Muscle of leg (tissue), 11 donors: ENCODE results near the gene NPR3. TPM values are rescaled to one million over a fixed set of nuclear protein-coding genes. Genes with fewer than 3 reads are reported as not detected.

Source experiments
- DNase-seq: peaks from one replicate; pipeline ENCODE4 v3.0.0; 2013
- H3K27ac ChIP-seq: one replicate; pipeline ENCODE4 v1.5.1; 2013; ENCODE audit warnings: mild to moderate bottlenecking, low read length, control low read depth
- H3K27me3 ChIP-seq: one replicate; pipeline ENCODE4 v1.6.1; 2013; ENCODE audit warnings: low read length; ENCODE audit not compliant: control insufficient read depth, insufficient read depth
- H3K36me3 ChIP-seq: one replicate; pipeline ENCODE4 v1.6.1; 2013; ENCODE audit warnings: low read length; ENCODE audit not compliant: control insufficient read depth, insufficient read depth
- H3K4me1 ChIP-seq: one replicate; pipeline ENCODE4 v1.6.1; 2013; ENCODE audit warnings: low read length; ENCODE audit not compliant: control insufficient read depth, insufficient read depth
- H3K4me3 ChIP-seq: one replicate; pipeline ENCODE4 v1.5.1; 2013; ENCODE audit warnings: low read length, control low read depth
- H3K9me3 ChIP-seq: replicated peaks from 2 replicates; pipeline ENCODE4 v1.6.1; 2013; ENCODE audit warnings: low read depth, low read length; ENCODE audit not compliant: control insufficient read depth
- WGBS: methylation state at CpG from one replicate; pipeline ENCODE4 v1.1.5; 2013; ENCODE audit warnings: missing lambda C conversion rate; ENCODE audit not compliant: insufficient coverage; 5-methylcytosine and 5-hydroxymethylcytosine counted together
- polyA plus RNA-seq, 8 donors: library from polyadenylated mRNA; unstranded; fragments of 120-200 nt; gene quantifications; one replicate each; pipeline versions ENCODE4 v1.2.1 to v1.2.3, GENCODE V29; 2013; ENCODE audit warnings: inconsistent platforms in 1 of 8, low replicate concordance in 1 of 8; ENCODE audit not compliant: insufficient read length in 8 of 8, insufficient read depth in 1 of 8
- total RNA-seq: library from RNA; stranded (reverse); fragments of 120-200 nt; gene quantifications from one replicate; pipeline ENCODE4 v1.2.4, GENCODE V29; 2013

NPR3 gene
- total and polyA plus RNA-seq, 9 donors: 11.8 to 21.1 (median 15.3) TPM

GRCh38 chr5:32711362-32711680, 200 bp downstream of the NPR3 start:
- Histone ChIP-seq H3K4me1 (peaks cover 35% of the 10 kb centered on the region), H3K9me3 (no peaks in the 10 kb centered on the region), H3K36me3 (no peaks in the 10 kb centered on the region), H3K4me3 (peak overlapping the region; percentile 69), H3K27ac (no peak overlapping the region), H3K27me3 (peaks cover 58% of the 10 kb centered on the region)
- no peak for DNase-seq
- WGBS: 0% methylated on average over 2 of the region's 10 CpGs

GRCh38 chr5:32711681-32712480, 760 bp downstream of the NPR3 start:
- H3K27me3 ChIP-seq: peaks cover 58% of the 10 kb centered on the region
- H3K4me1 ChIP-seq: peaks cover 35% of the 10 kb centered on the region
- under 1% methylated on average over 73 of the region's 76 CpGs for WGBS
- peak; percentile 36 for DNase-seq
- H3K4me3 ChIP-seq: peak overlapping the region; percentile 69
- H3K36me3 ChIP-seq: no peaks in the 10 kb centered on the region
- H3K27ac ChIP-seq: peak overlapping the region; percentile 20
- H3K9me3 ChIP-seq: no peaks in the 10 kb centered on the region

- DNase-seq: peak; percentile 27
- Histone ChIP-seq H3K4me3 (peak overlapping the region; percentile 69), H3K4me1 (peaks cover 35% of the 10 kb centered on the region), H3K27me3 (peaks cover 58% of the 10 kb centered on the region), H3K27ac (peak overlapping the region; percentile 51), H3K9me3 (no peaks in the 10 kb centered on the region), H3K36me3 (no peaks in the 10 kb centered on the region)
- WGBS: 5% methylated on average over 40 of the region's 56 CpGs
Observed at GRCh38 chr5:32712481-32713360, 1.6 kb downstream of the NPR3 start.

- Histone ChIP-seq H3K27me3 (peaks cover 58% of the 10 kb centered on the region), H3K27ac (no peak overlapping the region), H3K36me3 (no peaks in the 10 kb centered on the region), H3K4me3 (peak overlapping the region; percentile 69), H3K4me1 (peaks cover 35% of the 10 kb centered on the region), H3K9me3 (peaks cover 2% of the 10 kb centered on the region)
- no peak for DNase-seq
- WGBS: 3% methylated on average over 29 of the region's 30 CpGs
Observed at GRCh38 chr5:32713361-32713769, 2.2 kb downstream of the NPR3 start.

- Histone ChIP-seq H3K4me1 (peaks cover 35% of the 10 kb centered on the region), H3K36me3 (no peaks in the 10 kb centered on the region), H3K27ac (no peak overlapping the region), H3K27me3 (peaks cover 56% of the 10 kb centered on the region), H3K9me3 (peaks cover 2% of the 10 kb centered on the region), H3K4me3 (peak overlapping the region; percentile 69)
- no peak for DNase-seq
- 12% methylated on average over 33 of the region's 37 CpGs for WGBS
Observed at GRCh38 chr5:32713770-32714381, 2.8 kb downstream of the NPR3 start.

GRCh38 chr5:32714836-32715235, 3.7 kb downstream of the NPR3 start:
- Histone ChIP-seq H3K27me3 (peaks cover 50% of the 10 kb centered on the region), H3K9me3 (peaks cover 5% of the 10 kb centered on the region), H3K36me3 (no peaks in the 10 kb centered on the region), H3K4me1 (peaks cover 35% of the 10 kb centered on the region), H3K4me3 (no peak overlapping the region), H3K27ac (no peak overlapping the region)
- WGBS: 29% methylated on average over 2 of the region's 4 CpGs
- no peak for DNase-seq

GRCh38 chr5:32720300-32720699, 9.2 kb downstream of the NPR3 start:
- Histone ChIP-seq H3K4me1 (no peaks in the 10 kb centered on the region), H3K4me3 (no peak overlapping the region), H3K36me3 (no peaks in the 10 kb centered on the region), H3K27me3 (no peaks in the 10 kb centered on the region), H3K9me3 (peaks cover 5% of the 10 kb centered on the region), H3K27ac (no peak overlapping the region)
- no CpG with 5 or more reads among the region's 2 CpGs for WGBS
- DNase-seq: no peak

GRCh38 chr5:32721626-32722025, 10.5 kb downstream of the NPR3 start:
- Histone ChIP-seq H3K4me1 (no peaks in the 10 kb centered on the region), H3K27me3 (no peaks in the 10 kb centered on the region), H3K27ac (no peak overlapping the region), H3K4me3 (no peak overlapping the region), H3K9me3 (peaks cover 5% of the 10 kb centered on the region), H3K36me3 (no peaks in the 10 kb centered on the region)
- no peak for DNase-seq

- Histone ChIP-seq H3K4me1 (no peaks in the 10 kb centered on the region), H3K36me3 (no peaks in the 10 kb centered on the region), H3K4me3 (no peak overlapping the region), H3K9me3 (peaks cover 4% of the 10 kb centered on the region), H3K27me3 (no peaks in the 10 kb centered on the region), H3K27ac (no peak overlapping the region)
- DNase-seq: no peak
- 98% methylated on average over 4 of the region's 7 CpGs for WGBS
Observed at GRCh38 chr5:32722957-32723356, 11.8 kb downstream of the NPR3 start.

- 91% methylated on average over 6 of the region's 7 CpGs for WGBS
- DNase-seq: no peak
Observed at GRCh38 chr5:32724526-32724925, 13.4 kb downstream of the NPR3 start.

More at GRCh38 chr5:32724526-32724925, 13.4 kb downstream of the NPR3 start:
- Histone ChIP-seq H3K36me3 (no peaks in the 10 kb centered on the region), H3K9me3 (no peaks in the 10 kb centered on the region), H3K27me3 (no peaks in the 10 kb centered on the region), H3K4me3 (no peak overlapping the region), H3K27ac (no peak overlapping the region), H3K4me1 (no peaks in the 10 kb centered on the region)
